Activated naive CD4-positive, alpha-beta T cell treated with anti-CD3 and anti-CD28 coated beads, Interleukin-2, amount 50 U/mL, for 16 hours (primary cell): ENCODE results near the gene COQ8B.

Source experiments
- DNase-seq: peaks from one replicate; pipeline ENCODE4 v3.0.0-alpha.2; 2020

COQ8B gene

GRCh38 chr19:40690050-40690692 is 26.5 kb downstream of the COQ8B start, which contains the start of gene NUMBL:
TSS of gene NUMBL (minus strand) at chr19:40690651. CDS start at chr19:40690483, 168 bp downstream.
- DNase-seq: no peak

DNA sequence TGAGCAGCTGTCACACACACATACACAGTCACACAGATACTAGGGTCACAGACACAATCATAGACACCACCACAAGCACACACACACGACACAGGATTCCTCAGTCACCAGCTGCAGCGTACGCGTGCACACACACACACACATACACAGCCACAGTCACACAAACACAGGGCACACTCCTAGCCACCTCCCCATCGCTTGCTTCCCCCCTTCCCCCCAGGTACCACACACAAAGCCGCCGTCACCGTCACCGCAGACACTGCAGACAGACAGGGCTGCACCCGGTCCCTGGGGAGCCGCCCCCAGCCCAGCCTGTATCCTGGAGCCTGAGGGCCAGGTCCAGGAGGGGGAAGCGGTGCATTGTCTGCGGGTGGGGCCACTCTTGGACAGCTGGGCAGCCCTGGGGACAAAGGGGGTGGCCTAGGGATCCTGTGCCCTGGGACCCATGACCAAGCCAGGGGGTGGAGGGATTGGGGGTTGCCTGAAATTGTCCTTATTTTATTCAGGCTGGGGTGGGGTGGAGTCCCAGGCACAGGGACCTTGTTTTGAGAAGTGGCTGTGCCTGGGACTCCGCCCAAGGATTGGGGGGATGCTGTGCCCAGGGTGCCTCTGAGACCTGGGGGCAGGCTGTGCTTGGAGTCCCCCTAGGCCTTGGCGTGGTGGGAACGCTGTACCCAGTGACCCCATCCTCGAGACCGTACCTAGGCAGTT is 27.2 kb downstream of the COQ8B start:
- DNase-seq: no peak

- DNase-seq: no peak
Observed at GRCh38 chr19:40688987-40689338, 27.7 kb downstream of the COQ8B start.

DNA sequence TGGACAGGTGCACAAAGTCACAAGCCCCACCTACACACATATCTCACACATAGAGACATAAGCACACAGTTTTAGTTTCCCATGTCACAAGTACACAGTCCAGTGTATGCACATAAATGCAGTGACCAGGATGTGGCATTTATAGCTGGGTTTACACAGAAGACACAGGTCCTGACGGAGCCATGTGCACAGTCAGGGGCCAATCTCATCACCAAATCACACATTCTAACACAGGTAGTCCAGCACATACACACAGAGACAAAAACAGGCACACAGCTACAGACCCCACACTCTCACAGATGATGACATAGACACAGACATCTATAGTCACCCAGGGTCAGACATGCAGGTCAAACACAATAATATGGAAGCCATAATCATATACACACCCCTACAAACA is 28.4 kb downstream of the COQ8B start:
- DNase-seq: no peak

DNA sequence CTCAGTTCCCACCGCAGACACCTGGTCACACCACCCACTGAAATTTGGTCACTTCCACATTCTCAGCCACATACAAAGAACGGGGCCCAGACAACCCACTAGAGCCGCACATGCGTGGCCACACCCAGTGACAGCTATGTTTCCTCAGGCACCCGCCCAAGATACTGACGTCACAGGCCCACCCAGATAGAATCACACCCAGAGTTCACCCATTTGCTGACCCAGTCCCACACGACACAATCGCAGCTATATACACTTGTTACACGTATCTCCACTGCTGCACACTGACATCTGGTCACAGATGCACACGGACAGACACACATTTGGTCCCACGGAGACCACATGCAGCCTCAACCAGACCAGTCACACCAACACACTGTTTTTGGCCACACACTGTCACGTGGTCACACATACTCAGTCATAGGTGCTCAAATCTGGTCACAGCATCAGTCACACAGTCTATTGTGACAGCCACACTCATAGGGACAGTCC is 29.1 kb downstream of the COQ8B start:
- DNase-seq: no peak

DNA sequence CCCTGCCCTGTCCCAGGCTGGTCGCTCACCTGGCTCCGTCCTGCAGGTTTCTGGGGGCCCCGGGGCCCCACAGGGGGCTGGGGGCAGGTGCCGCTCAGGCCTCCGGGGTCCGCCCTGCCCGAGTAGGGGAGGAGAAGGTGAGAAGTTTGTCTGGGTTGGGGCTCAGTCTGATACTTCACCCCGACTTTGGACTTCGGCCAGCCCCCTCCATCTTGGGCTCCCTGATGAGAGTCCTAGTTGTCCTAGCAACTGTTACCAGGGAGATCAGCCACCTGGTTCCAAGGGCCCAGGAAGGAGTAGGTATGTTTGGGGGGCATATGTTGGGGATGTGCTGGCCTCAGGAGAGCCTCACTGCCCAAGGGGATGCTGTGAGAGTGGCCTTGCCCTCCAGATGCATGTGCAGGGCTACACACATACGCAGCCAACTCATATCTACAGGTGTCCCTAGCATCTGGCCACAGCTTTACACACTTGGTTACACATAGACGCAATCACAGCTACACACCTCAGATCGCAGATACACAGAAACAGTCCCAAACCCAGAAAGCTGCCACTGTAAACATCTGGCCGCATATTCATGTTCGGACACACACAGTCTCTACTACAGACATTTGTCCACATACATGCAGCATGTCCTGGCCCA is 29.7 kb downstream of the COQ8B start:
- DNase-seq: no peak

GRCh38 chr19:40685563-40685962 is 31.1 kb downstream of the COQ8B start:
- no peak for DNase-seq

DNA sequence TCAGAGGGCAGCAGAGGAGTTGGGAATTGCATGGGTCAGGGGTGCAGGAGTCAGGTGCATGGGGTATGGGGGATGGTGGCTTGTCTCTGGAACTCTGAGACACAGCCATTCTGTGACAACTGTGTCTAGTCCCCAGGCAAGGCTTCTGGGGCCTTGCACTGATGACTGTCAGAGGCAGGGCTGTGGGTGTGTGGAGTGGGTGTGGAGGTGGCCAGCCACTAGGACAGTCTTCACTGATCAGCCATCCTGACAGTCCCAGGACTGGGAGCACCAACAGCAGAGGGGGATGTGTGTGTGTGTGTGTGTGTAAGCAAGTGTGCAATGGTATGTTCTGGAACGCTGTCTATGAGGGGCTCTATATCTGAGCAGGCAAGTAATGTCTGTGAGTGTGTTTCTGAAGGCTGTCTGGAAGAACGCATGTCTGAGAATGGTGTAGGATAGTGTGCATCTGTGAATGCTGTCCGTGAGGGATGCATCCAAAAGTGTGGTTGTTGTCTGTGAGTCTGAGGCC is 31.6 kb downstream of the COQ8B start:
- no peak for DNase-seq

GRCh38 chr19:40684280-40684679 is 32.4 kb downstream of the COQ8B start:
- DNase-seq: no peak

- no peak for DNase-seq
Observed at GRCh38 chr19:40683437-40683836, 33.2 kb downstream of the COQ8B start.

- no peak for DNase-seq
Observed at GRCh38 chr19:40682431-40682964, 34.2 kb downstream of the COQ8B start.

DNA sequence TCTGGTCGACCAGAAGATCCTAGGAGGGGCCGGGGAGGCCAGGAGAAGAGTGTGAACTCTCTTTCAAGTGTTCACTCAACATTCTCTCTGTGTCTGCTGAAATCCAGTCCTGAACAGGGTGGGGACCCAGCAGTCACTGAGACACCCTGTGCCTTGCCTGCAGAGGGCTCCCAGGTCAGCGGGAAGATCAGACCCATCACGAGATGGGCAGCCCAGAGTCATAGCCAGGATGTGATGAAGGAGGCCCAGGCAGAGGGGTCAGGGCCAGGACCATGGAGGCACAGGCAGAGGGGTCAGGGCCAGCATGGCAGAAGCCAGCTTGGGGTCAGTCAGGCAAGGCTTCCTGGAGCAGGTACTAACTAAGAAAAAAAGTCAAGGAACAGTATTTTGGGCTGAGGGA is 35.6 kb downstream of the COQ8B start:
- no peak for DNase-seq

DNA sequence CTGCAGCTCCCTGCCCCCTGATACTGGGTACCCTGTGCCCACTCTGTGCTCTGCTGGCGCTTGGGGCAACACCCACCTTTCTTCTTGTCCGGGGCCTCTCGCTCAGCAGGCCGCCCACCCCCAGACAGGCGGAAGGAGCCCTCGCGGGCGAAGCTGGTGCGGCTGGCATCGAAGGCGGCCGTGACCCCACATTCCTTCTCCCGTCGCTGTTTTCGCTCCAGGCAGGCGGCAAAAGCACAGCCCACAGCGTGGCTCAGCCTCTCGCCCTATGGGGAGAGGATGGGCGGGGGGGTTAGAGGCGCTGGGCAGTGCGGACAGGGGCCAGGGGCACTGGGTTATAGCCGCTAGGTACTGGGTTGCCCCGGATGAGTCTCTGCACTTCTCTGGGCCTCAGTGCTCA is 39.5 kb downstream of the COQ8B start:
- no peak for DNase-seq

DNA sequence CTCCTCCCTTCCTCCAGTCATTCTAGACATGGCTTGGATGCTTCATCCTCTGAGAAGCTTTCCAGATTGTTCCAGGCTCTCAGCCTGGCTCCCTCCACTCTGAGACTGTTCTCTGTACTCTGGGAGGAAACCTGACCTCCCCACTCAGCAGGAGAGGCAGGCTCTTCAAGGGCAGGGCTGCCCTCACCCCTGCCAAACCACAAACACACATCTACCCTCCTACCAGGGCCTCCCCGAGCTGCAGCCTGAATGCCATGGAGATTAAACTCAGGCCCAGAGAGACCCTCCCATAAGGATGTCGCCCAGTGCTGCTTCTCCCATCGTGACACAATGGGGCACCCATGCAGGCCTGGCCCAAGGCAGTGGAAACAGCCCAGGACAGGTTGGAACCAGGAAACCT is 42.4 kb downstream of the COQ8B start:
- no peak for DNase-seq

DNA sequence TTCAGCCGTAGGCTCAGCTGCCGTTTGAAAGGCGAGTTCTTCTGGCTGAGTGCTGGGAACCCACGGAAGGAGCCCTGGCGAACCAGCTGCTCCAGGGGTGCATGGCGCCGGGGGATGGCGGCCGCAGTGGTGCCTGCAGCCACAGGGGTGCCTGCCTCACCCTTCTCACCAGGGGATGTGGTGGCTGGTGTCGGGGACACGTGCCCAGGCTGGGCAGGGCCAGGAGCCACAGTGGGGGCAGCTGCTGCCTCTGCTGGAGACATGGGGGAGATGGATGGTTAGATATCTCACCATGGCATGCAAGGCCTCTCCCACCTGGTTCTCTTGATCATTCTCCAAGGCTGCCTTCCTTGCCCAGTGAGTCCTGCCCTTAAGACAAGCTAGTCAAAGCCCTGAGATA is 43.3 kb downstream of the COQ8B start:
- no peak for DNase-seq

GRCh38 chr19:40672573-40673299 is 44.0 kb downstream of the COQ8B start:
- no peak for DNase-seq

DNA sequence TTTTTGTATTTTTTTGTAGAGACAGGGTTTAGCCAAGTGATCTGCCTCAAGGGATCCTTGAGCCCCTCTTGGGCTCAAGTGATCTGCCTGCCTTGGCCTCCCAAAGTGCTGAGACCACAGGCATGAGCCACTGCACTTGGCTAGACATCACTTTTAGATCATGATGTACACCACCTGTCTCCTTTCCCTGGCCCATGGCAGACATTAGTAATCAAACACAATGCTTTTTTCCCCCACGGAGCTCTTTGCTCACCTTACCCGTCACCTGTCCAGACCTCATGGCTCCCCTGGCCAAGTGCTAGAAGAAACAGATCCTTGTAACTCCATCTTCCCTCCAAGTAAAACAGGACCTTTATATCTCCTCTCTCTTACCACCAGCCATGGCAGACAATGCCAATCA is 44.6 kb downstream of the COQ8B start:
- DNase-seq: no peak

GRCh38 chr19:40671404-40671803 is 45.3 kb downstream of the COQ8B start:
- no peak for DNase-seq

DNA sequence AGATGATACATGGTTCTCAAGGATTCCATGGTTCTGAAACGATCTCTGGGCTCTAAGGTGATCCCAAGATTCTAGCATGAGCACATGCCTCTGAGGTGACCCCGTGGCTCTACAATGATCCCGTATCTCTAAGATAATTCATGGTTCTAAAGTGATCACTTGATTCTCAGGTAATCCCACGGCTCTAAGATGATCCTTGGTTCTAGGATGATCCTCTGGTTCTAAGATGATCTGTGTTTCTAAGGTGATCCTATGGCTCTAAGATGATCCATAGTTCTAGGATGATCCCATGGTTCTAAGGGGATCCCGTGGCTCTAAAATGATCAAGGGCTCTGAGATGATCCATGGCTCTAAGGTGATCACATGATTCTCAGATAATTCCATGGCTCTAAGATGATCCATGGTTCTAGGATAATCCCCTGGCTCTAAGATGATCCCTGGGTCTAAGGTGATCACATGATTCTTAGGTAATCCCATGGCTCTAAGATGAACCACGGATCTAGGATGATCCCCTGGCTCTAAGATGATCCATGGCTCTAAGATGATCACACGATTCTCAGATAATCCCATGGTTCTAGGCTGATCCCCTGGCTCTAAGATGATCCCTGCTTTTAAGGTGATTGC is 47.6 kb downstream of the COQ8B start:
- DNase-seq: no peak

DNA sequence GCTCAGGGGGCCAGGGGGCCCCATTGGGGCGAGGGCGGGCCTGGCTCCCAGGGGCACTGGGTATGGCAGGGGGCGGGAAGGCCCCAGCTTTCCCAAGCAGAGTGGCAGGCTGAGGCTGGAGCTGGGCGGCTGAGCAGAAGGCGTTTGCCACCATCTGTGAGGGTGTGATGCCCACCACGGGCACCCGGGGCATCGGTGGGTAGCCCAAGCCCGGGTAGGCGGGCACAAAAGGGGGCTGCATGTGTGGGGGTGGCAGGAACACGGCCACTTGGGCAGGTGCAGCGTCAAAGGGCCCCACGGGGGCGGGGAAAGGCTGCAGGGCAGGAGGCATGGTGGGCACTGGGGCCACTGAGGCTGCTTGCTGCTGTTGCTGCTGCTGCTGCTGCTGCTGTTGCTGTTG is 49.1 kb downstream of the COQ8B start:
- DNase-seq: no peak

DNA sequence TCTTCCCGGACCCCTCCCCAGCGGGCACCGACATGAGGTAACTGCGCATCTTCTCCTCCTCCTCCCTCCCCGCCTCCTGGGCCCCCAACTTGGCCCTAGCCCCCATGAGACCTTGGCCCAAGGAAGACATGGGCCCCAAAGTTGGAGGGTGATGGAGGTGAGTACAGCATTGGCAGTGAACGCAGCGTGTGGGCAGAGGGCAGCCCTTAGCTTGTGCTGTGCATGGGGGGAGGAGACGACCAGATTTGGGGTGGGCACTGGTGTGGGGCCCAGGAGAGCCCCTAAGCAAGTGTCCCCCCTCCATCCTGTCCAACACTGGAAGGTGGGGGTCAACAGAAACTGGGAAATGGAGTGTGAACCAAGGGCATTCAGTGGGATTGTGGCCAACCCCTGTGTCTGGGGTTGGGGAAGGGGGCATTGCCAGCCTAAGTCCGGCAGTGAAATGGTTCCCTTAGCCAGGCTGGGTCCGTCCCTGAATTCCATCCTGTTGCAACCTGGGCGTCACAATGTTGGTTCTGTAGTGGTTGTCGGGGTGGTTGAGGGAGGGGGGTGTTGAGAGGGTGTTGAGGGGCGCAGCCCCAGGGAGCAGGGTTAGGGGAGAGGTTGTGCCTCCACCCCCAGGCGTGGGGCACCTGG is 49.8 kb downstream of the COQ8B start:
- no peak for DNase-seq
